ENCODE measurements around the gene RIMS1. TPM values are rescaled to one million over a fixed set of nuclear protein-coding genes. Genes with fewer than 3 reads are reported as not detected.
A peak's percentile ranks its signal among the peaks of the same experiment; 100 is the strongest.

Gene RIMS1
- total RNA-seq, 1 donor from 2014 or later: 1.2 TPM

DNA sequence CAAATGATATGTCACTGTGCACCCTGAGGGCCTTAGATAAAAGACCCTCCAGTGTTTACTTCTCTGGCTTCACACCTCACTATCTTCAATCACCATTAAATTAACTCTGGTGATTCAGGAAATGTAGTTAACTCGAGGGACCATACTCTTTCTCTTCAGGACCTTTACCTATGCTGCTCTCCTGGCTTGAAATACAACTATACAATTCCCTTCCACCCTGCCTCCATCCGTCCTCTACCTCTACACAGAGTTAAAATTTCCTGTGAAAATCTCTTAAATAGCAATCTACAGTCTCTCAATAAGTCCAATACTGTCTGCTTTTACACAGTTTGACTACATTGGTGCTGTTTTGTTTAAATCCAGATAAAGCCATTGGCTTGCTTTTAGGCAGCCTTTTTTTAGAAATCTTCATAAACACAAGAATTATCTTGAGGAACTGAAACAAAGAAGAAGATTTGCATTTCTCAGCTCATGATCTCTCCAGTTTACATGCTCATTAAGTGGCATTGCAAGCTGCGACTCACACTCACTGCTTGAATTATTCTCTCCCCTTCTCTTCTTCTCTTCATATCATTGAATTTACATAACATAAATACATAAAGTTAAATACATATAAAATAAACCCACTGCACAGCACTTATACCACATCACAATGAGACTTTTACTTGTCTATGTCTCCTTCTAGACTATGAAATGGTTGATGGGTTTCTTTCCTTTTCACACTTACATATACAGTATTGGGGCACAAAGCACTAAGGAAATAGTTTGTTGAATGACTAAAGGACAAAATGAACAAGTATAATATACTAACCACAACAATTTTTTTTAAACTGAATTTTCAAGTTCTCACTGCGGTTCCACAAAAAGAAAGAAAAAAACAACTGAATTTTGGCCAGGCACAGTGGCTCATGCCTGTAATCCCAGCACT is 496.5 kb downstream of the RIMS1 start:
- no peak for DNase-seq (ENCODE audit: low spot score)
- intact Hi-C loops (cut with DNase I): no loop called here

GRCh38 chr6:72386324-72386723 is 500.0 kb downstream of the RIMS1 start:
- intact Hi-C loops (cut with DNase I): no loop called here
- no peak for DNase-seq (ENCODE audit: low spot score)

DNA sequence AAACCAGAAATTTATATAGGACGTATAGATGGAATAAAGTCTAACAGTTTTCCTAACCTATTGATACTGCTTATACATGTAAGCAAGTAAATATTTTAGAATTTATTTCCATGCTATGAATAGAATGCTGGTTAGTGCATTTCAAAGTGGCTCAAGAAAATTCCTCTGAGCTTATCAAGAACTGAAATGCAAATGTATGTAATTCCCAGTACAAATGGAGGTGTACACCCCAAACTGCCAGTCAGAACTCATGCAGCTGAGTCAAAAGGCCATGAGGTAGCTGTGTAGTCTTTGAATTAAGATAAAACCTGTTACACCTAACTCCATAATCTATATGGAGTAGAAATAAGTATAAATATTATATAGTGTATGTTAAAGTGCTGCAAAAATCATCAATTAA is 503.3 kb downstream of the RIMS1 start:
- DNase-seq (ENCODE audit: low spot score): no peak
- intact Hi-C loops (cut with DNase I): no loop called here

GRCh38 chr6:72390548-72390947 is 504.2 kb downstream of the RIMS1 start:
- DNase-seq (ENCODE audit: low spot score): no peak
- intact Hi-C loops (cut with DNase I): no loop called here

GRCh38 chr6:72401865-72402264 is 515.5 kb downstream of the RIMS1 start:
- intact Hi-C loops (cut with DNase I): no loop called here
- no peak for DNase-seq (ENCODE audit: low spot score)

DNA sequence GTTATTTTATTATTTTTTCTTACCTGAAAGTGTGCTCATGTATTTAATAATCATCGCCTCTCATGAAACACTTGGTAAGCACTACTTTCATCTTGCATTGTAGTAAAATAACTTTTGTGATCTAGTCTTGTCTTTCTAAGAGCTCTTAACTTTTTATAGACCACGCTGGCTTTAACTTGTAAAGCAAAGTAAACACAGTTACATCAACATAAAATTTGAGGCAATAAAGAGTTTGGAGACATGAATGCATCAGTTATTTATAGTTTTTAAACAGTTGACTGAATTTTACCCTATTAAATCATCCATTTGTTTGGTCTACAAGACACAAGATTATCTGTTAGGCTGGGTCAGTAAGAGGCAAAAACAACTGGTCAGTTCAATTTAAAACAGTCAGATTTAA is 517.1 kb downstream of the RIMS1 start:
- intact Hi-C loops (cut with DNase I): no loop called here
- DNase-seq (ENCODE audit: low spot score): no peak

- intact Hi-C loops (cut with DNase I): no loop called here
- no peak for DNase-seq (ENCODE audit: low spot score)
These were observed 520.2 kb downstream of the RIMS1 start for GRCh38 chr6:72406517-72406916.

DNA sequence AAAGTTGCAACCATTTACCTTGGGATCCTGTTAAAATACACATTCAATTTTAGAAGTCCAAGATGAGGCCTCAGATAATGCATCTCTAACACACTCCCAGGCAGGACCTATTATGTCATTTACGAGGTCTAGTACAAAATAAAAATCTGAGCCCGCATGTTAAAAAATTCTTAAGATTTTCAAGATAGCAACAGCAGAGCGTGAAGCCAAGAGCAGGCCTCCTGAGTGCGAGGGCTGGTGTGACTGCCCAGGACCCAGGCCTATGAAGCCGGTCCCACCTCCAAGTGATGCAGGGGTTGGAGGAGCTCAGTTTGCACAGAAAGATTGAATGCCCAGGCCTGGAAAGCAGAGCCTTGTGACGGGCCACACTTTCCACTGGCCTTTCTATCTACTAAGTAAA is 524.4 kb downstream of the RIMS1 start:
- DNase-seq (ENCODE audit: low spot score): no peak

DNA sequence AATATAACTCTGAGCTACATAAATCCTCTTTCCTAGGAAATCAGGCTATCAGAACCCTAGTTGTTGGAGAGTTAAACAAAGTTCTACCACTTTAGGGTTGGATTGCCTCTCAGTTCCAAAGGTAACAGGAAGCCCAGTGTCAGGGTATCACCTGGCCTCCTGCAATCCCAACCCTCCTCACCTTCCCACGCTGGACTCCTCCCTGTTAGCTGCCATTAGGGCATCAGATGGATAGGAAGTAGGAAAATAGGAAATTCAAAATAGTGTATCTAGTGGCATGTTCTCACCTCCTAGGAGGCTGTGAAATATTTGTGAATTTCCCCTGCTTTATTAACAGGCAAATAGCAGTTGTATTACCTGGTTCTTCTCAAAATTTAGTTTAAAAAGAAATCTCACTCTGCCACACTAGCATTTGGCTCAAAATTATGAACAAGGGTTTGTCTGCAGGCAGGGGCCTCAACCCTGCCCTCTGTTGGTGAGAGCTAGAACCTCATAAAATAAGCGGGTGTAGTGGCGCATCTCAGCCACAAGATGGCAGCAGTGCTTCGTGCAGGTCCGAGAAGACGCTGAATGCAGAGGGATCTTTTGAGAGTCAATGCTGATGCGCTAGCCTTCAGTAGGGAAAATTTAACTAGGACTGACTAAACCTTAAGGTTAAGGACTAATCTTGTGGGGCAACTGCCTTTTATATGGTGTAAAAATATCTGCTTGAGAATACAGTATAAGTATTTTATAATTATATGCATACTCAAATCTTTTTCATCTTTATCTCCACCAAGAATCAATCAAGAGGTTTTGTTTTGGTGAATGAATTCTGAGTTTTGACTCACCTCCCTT is 525.7 kb downstream of the RIMS1 start:
- DNase-seq (ENCODE audit: low spot score): peak; percentile 81
- intact Hi-C loops (cut with DNase I): loop anchor here (5.0 to 10.0 kb wide), 3 partner anchors 723 to 913 kb away; no protein-coding TSS in a partner anchor

More for the DNA sequence above, 524.4 kb downstream of the RIMS1 start:
- intact Hi-C loops (cut with DNase I): loop anchor here (5.0 to 10.0 kb wide), 3 partner anchors 724 to 914 kb away; no protein-coding TSS in a partner anchor

- DNase-seq (ENCODE audit: low spot score): no peak
- intact Hi-C loops (cut with DNase I): loop anchor here (5.0 to 10.0 kb wide), 3 partner anchors 722 to 912 kb away; no protein-coding TSS in a partner anchor
These were observed 526.3 kb downstream of the RIMS1 start for GRCh38 chr6:72412709-72413044.

DNA sequence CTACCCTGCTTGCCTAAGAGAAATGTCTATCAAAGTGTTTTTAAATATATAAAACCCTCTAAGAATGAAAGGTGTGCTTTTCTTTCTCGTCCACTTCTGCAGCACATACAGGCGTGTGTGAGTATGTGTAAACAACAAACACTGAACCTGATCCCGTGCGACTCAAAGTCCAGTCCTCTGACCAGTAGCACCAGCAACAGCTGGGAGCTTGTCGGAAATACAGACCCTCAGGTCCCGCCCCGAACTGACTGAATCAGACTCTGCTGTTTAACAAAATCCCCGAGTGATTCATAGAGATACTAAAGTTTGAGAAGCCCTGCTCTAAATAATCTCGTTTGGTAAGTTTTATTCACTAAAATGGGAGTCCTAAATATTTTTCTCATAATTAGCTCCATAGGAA is 527.5 kb downstream of the RIMS1 start:
- intact Hi-C loops (cut with DNase I): loop anchor here (5.0 to 10.0 kb wide), 3 partner anchors 721 to 911 kb away; no protein-coding TSS in a partner anchor
- DNase-seq (ENCODE audit: low spot score): no peak

DNA sequence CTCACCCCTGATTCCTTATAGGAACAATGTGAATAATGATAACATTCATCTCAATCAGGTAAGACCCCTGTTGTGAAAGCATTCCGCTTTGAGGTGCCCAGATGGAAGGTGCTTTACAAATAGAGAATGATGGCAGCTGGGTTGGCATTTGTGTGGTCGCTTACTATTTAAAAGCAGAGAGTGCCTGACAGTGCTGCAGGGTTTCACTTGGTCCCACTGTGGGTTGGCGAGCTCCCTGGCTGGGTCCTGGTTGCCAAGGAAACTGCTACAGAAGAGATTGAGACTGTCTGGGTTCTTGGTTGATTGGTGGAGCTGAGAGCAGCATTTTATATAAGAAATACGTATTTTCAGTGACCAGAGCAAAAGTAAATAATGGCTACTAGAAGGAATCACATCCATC is 528.3 kb downstream of the RIMS1 start:
- intact Hi-C loops (cut with DNase I): loop anchor here (5.0 to 10.0 kb wide), 3 partner anchors 720 to 910 kb away; no protein-coding TSS in a partner anchor
- DNase-seq (ENCODE audit: low spot score): no peak

- no peak for DNase-seq (ENCODE audit: low spot score)
- intact Hi-C loops (cut with DNase I): loop anchor here (10.0 kb wide), 2 partner anchors 718 to 908 kb away; no protein-coding TSS in a partner anchor
These were observed 530.6 kb downstream of the RIMS1 start for GRCh38 chr6:72416744-72417465.

DNA sequence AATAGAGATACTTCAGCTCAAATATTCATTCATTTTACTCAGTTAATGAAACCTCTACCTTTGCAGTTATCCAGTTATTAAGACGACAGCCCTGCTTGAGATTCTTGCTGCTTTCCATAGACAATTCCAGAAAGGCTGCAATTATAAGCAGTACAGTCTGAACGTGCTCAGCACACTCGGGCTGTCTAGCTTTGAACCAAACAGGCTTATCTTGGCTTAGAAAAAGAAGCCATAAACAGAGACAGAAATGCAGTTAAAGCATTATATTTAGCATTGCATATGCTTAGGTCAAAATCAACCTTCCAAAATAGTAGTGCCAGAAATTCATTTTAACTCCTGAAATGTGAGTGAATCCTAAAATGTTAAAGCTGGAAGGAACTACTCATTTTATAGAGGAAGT is 531.4 kb downstream of the RIMS1 start:
- no peak for DNase-seq (ENCODE audit: low spot score)
- intact Hi-C loops (cut with DNase I): loop anchor here (10.0 kb wide), 2 partner anchors 717 to 907 kb away; no protein-coding TSS in a partner anchor

- intact Hi-C loops (cut with DNase I): loop anchor here (10.0 kb wide), 2 partner anchors 716 to 906 kb away; no protein-coding TSS in a partner anchor
- no peak for DNase-seq (ENCODE audit: low spot score)
These were observed 532.1 kb downstream of the RIMS1 start for GRCh38 chr6:72418495-72418894.

DNA sequence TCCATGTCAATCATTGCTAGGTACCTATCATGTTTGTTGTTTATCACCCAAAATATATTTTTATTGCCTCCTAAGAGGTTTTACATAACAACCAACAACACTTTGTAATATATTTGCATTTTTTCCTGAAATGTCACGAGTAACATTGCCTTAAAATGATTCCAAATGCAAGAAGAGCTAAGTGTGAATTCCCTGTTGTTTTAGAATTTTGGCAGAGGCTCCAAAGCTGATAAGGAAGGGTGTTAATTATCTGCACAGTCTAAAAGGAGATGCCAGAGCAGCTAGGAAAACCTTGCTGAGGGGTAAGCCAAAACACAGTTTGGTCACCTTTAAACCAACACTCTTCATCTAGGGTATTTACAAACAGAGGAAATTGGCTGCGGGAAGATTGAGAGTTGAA is 533.6 kb downstream of the RIMS1 start:
- intact Hi-C loops (cut with DNase I): loop anchor here (10.0 kb wide), 2 partner anchors 715 to 905 kb away; no protein-coding TSS in a partner anchor
- no peak for DNase-seq (ENCODE audit: low spot score)

- intact Hi-C loops (cut with DNase I): no loop called here
- DNase-seq (ENCODE audit: low spot score): no peak
These were observed 534.1 kb downstream of the RIMS1 start for GRCh38 chr6:72420409-72420808.

- DNase-seq (ENCODE audit: low spot score): no peak
- intact Hi-C loops (cut with DNase I): no loop called here
These were observed 535.0 kb downstream of the RIMS1 start for GRCh38 chr6:72421387-72421786.

DNA sequence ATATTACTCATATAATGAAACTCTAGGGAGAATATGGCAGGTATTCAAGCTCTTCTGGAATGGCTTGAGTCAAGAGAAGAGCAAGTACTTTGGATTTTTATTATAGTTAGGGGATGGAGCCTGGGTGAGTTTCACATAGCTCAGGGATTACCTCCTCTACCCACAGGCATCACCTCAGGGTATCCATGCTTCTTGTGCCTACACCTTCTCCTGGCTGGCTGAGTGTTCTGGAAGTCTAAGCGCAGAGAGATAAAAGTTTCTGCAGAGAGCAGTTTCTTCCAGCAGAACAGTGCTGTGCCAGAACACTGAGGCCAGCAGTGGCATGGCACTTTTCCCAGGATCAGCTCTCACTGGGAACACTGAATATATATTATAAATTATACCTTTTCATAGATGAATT is 535.8 kb downstream of the RIMS1 start:
- intact Hi-C loops (cut with DNase I): no loop called here
- no peak for DNase-seq (ENCODE audit: low spot score)

All from cardiac septum (tissue), 1 donor.